A549 (cell line): ENCODE data around the gene LCN12. TPM values are rescaled to one million over a fixed set of nuclear protein-coding genes. Genes with fewer than 3 reads are reported as not detected.

Experiments used
- ATAC-seq, 2 experiments: fragments of 200-7000 bp in 1 of 2; fragments of >200 bp in 1 of 2; cut with Nextera tagmentation in 1 of 2; cut with Tn5 transposase in 1 of 2; 3 replicates each; pipeline versions ENCODE4 v1.8.0 to v1.9.1; 2018 to 2020; ENCODE audit warnings: mild to moderate bottlenecking in 1 of 2, moderate library complexity in 1 of 2
- CTCF ChIA-PET: fragments of 300-600 bp; sonication (Branson Sonifier 250); formaldehyde crosslinking; extraction: SDS; loops from one replicate; lab custom pipeline; 2021; ENCODE audit warnings: antibody characterized with exemption, inconsistent platforms; lab: Yijun Ruan, JAX
- POLR2A ChIA-PET: fragments of 350-600 bp; formaldehyde crosslinking; extraction: SDS; loops from one replicate; lab custom pipeline; 2021; ENCODE audit warnings: antibody characterized with exemption, inconsistent platforms; lab: Yijun Ruan, JAX
- DNase-seq, 2 experiments: peaks; one replicate each; pipeline versions ENCODE4 v3.0.0 to v3.0.0-alpha.2; 2011 to 2016; ENCODE audit warnings: low read depth in 1 of 2, low spot score in 1 of 2
- FAIRE-seq: peaks from 2 replicates; lab custom pipeline; 2011; peaks lifted over from hg19 to GRCh38; lab: Jason Lieb, UNC
- H3K27ac ChIP-seq, 2 experiments: fragments of >200 bp; sonication (Bioruptor Twin); formaldehyde crosslinking; 3 replicates each; pipeline ENCODE4 v1.5.1; 2016 to 2017
- H3K4me1 ChIP-seq: fragments of >200 bp; sonication (Bioruptor Twin); formaldehyde crosslinking; 3 replicates; pipeline ENCODE4 v1.6.1; 2016
- H3K4me2 ChIP-seq: fragments of >200 bp; sonication (Bioruptor Twin); formaldehyde crosslinking; 3 replicates; pipeline ENCODE4 v1.6.1; 2016
- H3K4me3 ChIP-seq: fragments of >200 bp; sonication (Bioruptor Twin); formaldehyde crosslinking; 3 replicates; pipeline ENCODE4 v1.5.1; 2016
- H3K9me3 ChIP-seq: fragments of >200 bp; sonication (Bioruptor Twin); formaldehyde crosslinking; 3 replicates; pipeline ENCODE4 v1.6.1; 2016
- CBX2 ChIP-seq: fragments of 200-600 bp; sonication (generic); IDR thresholded peaks from 2 replicates; pipeline ENCODE4 v1.6.1; 2016; ENCODE audit warnings: low read depth, mild to moderate bottlenecking, borderline replicate concordance
- CBX8 ChIP-seq: fragments of 200-600 bp; sonication (generic); IDR thresholded peaks from 2 replicates; pipeline ENCODE4 v1.6.1; 2016
- CHD2 ChIP-seq: fragments of 150-350 bp; IDR thresholded peaks from 2 replicates; pipeline ENCODE4 v1.6.1; 2014; ENCODE audit warnings: low read length; ENCODE audit not compliant: partially characterized antibody
- CHD4 ChIP-seq: fragments of 200-600 bp; sonication (generic); IDR thresholded peaks from 2 replicates; pipeline ENCODE4 v1.6.1; 2016; ENCODE audit warnings: antibody characterized with exemption, mild to moderate bottlenecking, borderline replicate concordance
- FOSL2 ChIP-seq, 2 experiments: fragments of 450-650 bp in 1 of 2; fragments of >200 bp in 1 of 2; sonication (Bioruptor Twin) in 1 of 2; formaldehyde crosslinking; IDR thresholded peaks; 2 replicates each; pipeline versions ENCODE4 v1.5.0 to v1.6.1; 2016 to 2020; ENCODE audit warnings: mild to moderate bottlenecking in 1 of 2, moderate library complexity in 1 of 2
- HEYL ChIP-seq: fragments of 250-450 bp; sonication (Bioruptor Pico); IDR thresholded peaks from 2 replicates; pipeline ENCODE4 v1.8.0; 2021; ENCODE audit warnings: mild to moderate bottlenecking, moderate library complexity
- JUN ChIP-seq, 2 experiments: fragments of >200 bp; sonication (Bioruptor Twin); formaldehyde crosslinking; IDR thresholded peaks; 2 replicates in 1 of 2; 3 replicates in 1 of 2; pipeline ENCODE4 v1.6.1; 2016 to 2017
- JUNB ChIP-seq: fragments of >200 bp; sonication (Bioruptor Twin); formaldehyde crosslinking; IDR thresholded peaks from 2 replicates; pipeline ENCODE4 v1.6.1; 2016
- MAFK ChIP-seq: fragments of 450-650 bp; IDR thresholded peaks from 2 replicates; pipeline ENCODE4 v1.6.1; 2014; ENCODE audit not compliant: partially characterized antibody
- MAZ ChIP-seq: fragments of 150-350 bp; IDR thresholded peaks from 2 replicates; pipeline ENCODE4 v1.6.1; 2014; ENCODE audit warnings: antibody characterized with exemption, low read depth, low read length, borderline replicate concordance
- POLR2AphosphoS2 ChIP-seq: conservative IDR thresholded peaks from 2 replicates; pipeline ENCODE4 v1.6.1; 2012; ENCODE audit warnings: low read length, improper control_type of control experiment, inconsistent platforms
- RAD21 ChIP-seq, 2 experiments: fragments of >200 bp in 1 of 2; sonication (Bioruptor Twin) in 1 of 2; formaldehyde crosslinking in 1 of 2; IDR thresholded peaks in 1 of 2; conservative IDR thresholded peaks in 1 of 2; 2 replicates in 1 of 2; 3 replicates in 1 of 2; pipeline ENCODE4 v1.6.1; 2012 to 2018; ENCODE audit warnings: inconsistent platforms in 1 of 2
- RARB ChIP-seq: fragments of 250-450 bp; sonication (Bioruptor Pico); IDR thresholded peaks from 2 replicates; pipeline ENCODE4 v1.8.0; 2021; ENCODE audit warnings: mild to moderate bottlenecking, moderate library complexity
- RFX5 ChIP-seq: fragments of 450-650 bp; IDR thresholded peaks from 2 replicates; pipeline ENCODE4 v1.7.1; 2014; ENCODE audit warnings: antibody characterized with exemption, mild to moderate bottlenecking, moderate library complexity
- SMC3 ChIP-seq: fragments of >200 bp; sonication (Bioruptor Twin); formaldehyde crosslinking; IDR thresholded peaks from 3 replicates; pipeline ENCODE4 v1.6.1; 2018; ENCODE audit warnings: inconsistent platforms
- WGBS: methylation state at CpG from one replicate; pipeline ENCODE4 v1.1.6; 2017; ENCODE audit errors: missing lambda C conversion rate; 5-methylcytosine and 5-hydroxymethylcytosine counted together
- polyA plus RNA-seq, 4 experiments: library from polyadenylated mRNA; depleted of rRNA in 3 of 4; stranded (reverse); fragments of >200 nt; fragmentation: RNase III in 1 of 4; extraction: RNeasy Plus Mini Kit Qiagen cat#74134 plus additional on column Dnase treatment in 1 of 4; gene quantifications; 2 replicates in 3 of 4; 3 replicates in 1 of 4; pipeline ENCODE4 v1.2.3, GENCODE V29; 2011 to 2017
- TF ChIP-seq, protein P1 (sequence below): fragments of 250-450 bp; sonication (Bioruptor Pico); IDR thresholded peaks from 2 replicates; pipeline ENCODE4 v1.5.0; 2020; ENCODE audit warnings: low read depth, mild to moderate bottlenecking, moderate library complexity
- TF ChIP-seq, protein P2 (sequence below): fragments of >200 bp; sonication (Bioruptor Twin); formaldehyde crosslinking; IDR thresholded peaks from 2 replicates; pipeline ENCODE4 v1.6.1; 2016
- TF ChIP-seq, protein P3 (sequence below): fragments of 250-450 bp; sonication (Bioruptor Pico); IDR thresholded peaks from 2 replicates; pipeline ENCODE4 v1.5.0; 2021; ENCODE audit warnings: mild to moderate bottlenecking, moderate library complexity, borderline replicate concordance
- TF ChIP-seq, protein P4 (sequence below): IDR thresholded peaks from 2 replicates; pipeline ENCODE4 v1.6.1; 2012
- TF ChIP-seq, protein P5 (sequence below): IDR thresholded peaks from 2 replicates; pipeline ENCODE4 v1.6.1; 2012

Gene LCN12
- polyA plus RNA-seq, 2 of the 4 experiments (the other 2 are of a cell fraction): 0.74 to 3.0 TPM

DNA sequence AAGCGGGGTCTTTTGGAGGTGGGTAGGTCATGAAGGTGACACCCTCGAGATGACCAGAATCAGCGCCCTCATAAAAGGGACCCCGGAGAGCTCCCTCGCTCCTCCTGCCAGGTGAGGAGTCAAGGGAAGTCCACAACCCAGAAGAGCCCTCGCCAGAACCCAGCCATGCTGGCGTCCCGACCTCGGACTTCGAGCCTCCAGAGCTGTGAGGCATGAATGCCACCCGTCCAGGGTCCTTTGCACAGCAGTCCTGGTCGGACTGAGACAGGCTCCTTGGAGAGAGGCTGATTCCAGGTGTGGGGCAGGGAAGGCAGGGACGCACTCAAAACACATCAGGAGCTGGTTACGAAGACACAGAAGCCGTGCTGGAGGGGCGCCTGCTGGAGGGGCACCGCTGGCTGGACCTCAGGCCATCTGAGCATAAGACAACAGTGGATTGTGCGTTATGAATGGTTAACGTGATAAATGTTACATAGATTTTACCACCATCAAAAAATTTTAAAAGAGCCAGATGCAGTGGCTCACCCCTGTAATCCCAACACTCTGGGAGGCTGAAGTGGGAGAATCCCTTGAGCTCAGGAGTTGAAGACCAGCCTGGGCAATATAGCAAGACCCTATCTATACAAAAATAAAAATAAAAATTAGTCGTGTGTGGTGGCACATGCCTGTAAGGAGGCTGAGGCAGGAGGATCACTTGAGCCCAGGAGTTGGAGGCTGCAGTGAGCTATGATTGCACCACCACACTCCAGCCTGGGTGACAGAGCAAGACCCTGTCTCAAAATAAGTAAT is 50.0 kb downstream of the LCN12 start:
- FAIRE-seq: no peak
- CTCF ChIA-PET: interaction anchor here (0.7 to 6.1 kb wide), 8 partner anchors 8 to 421 kb away, joined by 3 to 37 read pairs (median 7); partner anchors contain the start of genes ABCA2 and EXD3
- Histone ChIP-seq H3K4me1 (peaks cover 25% of the 10 kb centered on the region), H3K9me3 (no peaks in the 10 kb centered on the region), H3K4me2 (no peak overlapping the region), H3K4me3 (no peak overlapping the region), H3K27ac (no peak overlapping the region)
- ATAC-seq: no peak
- 70% methylated on average over 20 of the region's 20 CpGs for WGBS
- POLR2A ChIA-PET: interaction anchor here (0.6 to 1.5 kb wide), 3 partner anchors 10 to 11 kb away, joined by 3 to 5 read pairs (median 5); partner anchors contain the start of gene PAXX
- no peak for DNase-seq
- no peak for TF ChIP-seq RAD21 (conservative IDR thresholded peaks at IDR 0.05 in 1 of 2, IDR thresholded peaks at IDR 0.05 in 1 of 2)
- TF ChIP-seq, protein P1, sequence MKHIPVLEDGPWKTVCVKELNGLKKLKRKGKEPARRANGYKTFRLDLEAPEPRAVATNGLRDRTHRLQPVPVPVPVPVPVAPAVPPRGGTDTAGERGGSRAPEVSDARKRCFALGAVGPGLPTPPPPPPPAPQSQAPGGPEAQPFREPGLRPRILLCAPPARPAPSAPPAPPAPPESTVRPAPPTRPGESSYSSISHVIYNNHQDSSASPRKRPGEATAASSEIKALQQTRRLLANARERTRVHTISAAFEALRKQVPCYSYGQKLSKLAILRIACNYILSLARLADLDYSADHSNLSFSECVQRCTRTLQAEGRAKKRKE: no peak
- TF ChIP-seq JUN (IDR thresholded peaks at IDR 0.05): no peak
- no peak for TF ChIP-seq RARB (CRISPR knock-in tag)
- no peak for TF ChIP-seq FOSL2 (IDR thresholded peaks at IDR 0.05)
- no peak for TF ChIP-seq FOSL2 (CRISPR knock-in tag; IDR thresholded peaks at IDR 0.05)

DNA sequence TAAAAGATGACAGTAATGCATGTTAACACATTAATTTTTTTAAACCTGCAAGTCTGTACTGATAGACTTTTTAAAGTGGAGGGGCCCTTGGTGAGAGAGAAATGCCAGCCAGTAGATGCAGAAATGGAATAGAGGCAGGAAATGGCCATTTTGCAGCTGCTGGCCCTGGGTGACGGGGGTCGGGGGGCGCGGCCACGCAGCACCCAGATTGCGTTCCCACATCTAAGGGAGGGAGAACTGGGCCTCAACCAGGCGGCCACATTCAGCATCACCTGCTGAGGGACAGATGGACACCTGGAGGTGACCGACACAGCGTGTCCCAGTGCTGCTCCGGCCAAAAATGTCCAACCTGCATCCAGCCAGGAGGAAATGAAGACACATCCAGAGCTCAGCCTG is 50.6 kb downstream of the LCN12 start:
- no peak overlapping the region for H3K27ac ChIP-seq
- ChIA-PET POLR2A (interaction anchor here (1.5 kb wide), 1 partner anchor 11 kb away, joined by 5 read pairs; the partner anchor contains the start of gene PAXX), CTCF (interaction anchor here (1.4 to 6.1 kb wide), 6 partner anchors 9 to 55 kb away, joined by 3 to 37 read pairs (median 8); partner anchors contain the start of gene ABCA2)
- 81% methylated on average over 9 of the region's 10 CpGs for WGBS
- H3K9me3 ChIP-seq: no peaks in the 10 kb centered on the region
- H3K4me2 ChIP-seq: no peak overlapping the region
- DNase-seq (no peak), FAIRE-seq (no peak), ATAC-seq (no peak)
- TF ChIP-seq POLR2AphosphoS2 (no peak), CBX2 (no peak), RARB (CRISPR knock-in tag) (no peak), MAFK (no peak), HEYL (CRISPR knock-in tag) (no peak), SMC3 (no peak), MAZ (no peak), RFX5 (no peak), CHD2 (no peak), JUNB (no peak), CHD4 (no peak), CBX8 (no peak)
- TF ChIP-seq, protein P2, sequence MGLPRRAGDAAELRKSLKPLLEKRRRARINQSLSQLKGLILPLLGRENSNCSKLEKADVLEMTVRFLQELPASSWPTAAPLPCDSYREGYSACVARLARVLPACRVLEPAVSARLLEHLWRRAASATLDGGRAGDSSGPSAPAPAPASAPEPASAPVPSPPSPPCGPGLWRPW: no peak
- TF ChIP-seq, protein P3, sequence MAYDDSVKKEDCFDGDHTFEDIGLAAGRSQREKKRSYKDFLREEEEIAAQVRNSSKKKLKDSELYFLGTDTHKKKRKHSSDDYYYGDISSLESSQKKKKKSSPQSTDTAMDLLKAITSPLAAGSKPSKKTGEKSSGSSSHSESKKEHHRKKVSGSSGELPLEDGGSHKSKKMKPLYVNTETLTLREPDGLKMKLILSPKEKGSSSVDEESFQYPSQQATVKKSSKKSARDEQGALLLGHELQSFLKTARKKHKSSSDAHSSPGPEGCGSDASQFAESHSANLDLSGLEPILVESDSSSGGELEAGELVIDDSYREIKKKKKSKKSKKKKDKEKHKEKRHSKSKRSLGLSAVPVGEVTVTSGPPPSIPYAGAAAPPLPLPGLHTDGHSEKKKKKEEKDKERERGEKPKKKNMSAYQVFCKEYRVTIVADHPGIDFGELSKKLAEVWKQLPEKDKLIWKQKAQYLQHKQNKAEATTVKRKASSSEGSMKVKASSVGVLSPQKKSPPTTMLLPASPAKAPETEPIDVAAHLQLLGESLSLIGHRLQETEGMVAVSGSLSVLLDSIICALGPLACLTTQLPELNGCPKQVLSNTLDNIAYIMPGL (CRISPR knock-in tag): no peak
- TF ChIP-seq, protein P4, sequence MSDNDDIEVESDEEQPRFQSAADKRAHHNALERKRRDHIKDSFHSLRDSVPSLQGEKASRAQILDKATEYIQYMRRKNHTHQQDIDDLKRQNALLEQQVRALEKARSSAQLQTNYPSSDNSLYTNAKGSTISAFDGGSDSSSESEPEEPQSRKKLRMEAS: no peak
- TF ChIP-seq, protein P5, sequence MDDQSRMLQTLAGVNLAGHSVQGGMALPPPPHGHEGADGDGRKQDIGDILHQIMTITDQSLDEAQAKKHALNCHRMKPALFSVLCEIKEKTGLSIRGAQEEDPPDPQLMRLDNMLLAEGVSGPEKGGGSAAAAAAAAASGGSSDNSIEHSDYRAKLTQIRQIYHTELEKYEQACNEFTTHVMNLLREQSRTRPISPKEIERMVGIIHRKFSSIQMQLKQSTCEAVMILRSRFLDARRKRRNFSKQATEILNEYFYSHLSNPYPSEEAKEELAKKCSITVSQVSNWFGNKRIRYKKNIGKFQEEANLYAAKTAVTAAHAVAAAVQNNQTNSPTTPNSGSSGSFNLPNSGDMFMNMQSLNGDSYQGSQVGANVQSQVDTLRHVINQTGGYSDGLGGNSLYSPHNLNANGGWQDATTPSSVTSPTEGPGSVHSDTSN: no peak
- no peak overlapping the region for H3K4me3 ChIP-seq
- H3K4me1 ChIP-seq: peaks cover 23% of the 10 kb centered on the region
